HepG2 (cell line): Measurements from ENCODE around the gene PKNOX2. TPM values are rescaled to one million over a fixed set of nuclear protein-coding genes. Genes with fewer than 3 reads are reported as not detected.

Experiments used
- ATAC-seq: fragments of 200-7000 bp; cut with Tn5 transposase; 3 replicates; pipeline ENCODE4 v1.9.1; 2020; ENCODE audit warnings: mild to moderate bottlenecking, moderate library complexity
- BruUV-seq: library from RNA; stranded (reverse); fragments of 400-500 nt; replicated peaks from 2 replicates; lab custom pipeline; 2021; lab: Mats Ljungman, UMichigan
- CTCF ChIA-PET: fragments of 300-600 bp; formaldehyde crosslinking; extraction: SDS; loops from one replicate; lab custom pipeline; 2021; ENCODE audit warnings: low total read pairs, inconsistent platforms, low intra/inter-chr PET ratio; lab: Yijun Ruan, JAX
- POLR2A ChIA-PET: fragments of 350-600 bp; sonication (Branson Sonifier 250); formaldehyde crosslinking; loops from one replicate; lab custom pipeline; 2020; ENCODE audit warnings: antibody characterized with exemption, inconsistent platforms; lab: Yijun Ruan, JAX
- DNase-seq: peaks from one replicate; pipeline ENCODE4 v3.0.0-alpha.2; 2015; ENCODE audit warnings: low spot score
- FAIRE-seq: peaks from 3 replicates; lab custom pipeline; 2011; peaks lifted over from hg19 to GRCh38; lab: Jason Lieb, UNC
- H2AFZ ChIP-seq: one replicate; pipeline ENCODE4 v1.6.1; 2011; ENCODE audit warnings: low read length, inconsistent platforms
- H3K27ac ChIP-seq: fragments of 300-600 bp; 3 replicates; pipeline ENCODE4 v1.8.0; 2011; ENCODE audit warnings: mixed run types, mild to moderate bottlenecking, mixed read lengths, low read length, inconsistent platforms; ENCODE audit not compliant: insufficient read depth; ENCODE audit errors: extremely low read length
- H3K27me3 ChIP-seq, 2 experiments: fragments of 200-600 bp in 1 of 2; 2 replicates in 1 of 2; 3 replicates in 1 of 2; pipeline versions ENCODE4 v1.6.0 to v1.8.0; 2011; ENCODE audit warnings: low read length in 2 of 2, mild to moderate bottlenecking in 2 of 2, moderate library complexity in 2 of 2, inconsistent platforms in 1 of 2; ENCODE audit not compliant: insufficient read depth in 2 of 2, control insufficient read depth in 1 of 2
- H3K36me3 ChIP-seq, 2 experiments: fragments of 200-600 bp in 1 of 2; replicated peaks in 1 of 2; 2 replicates in 1 of 2; 3 replicates in 1 of 2; pipeline versions ENCODE4 v1.5.1 to v1.8.0; 2011; ENCODE audit warnings: low read length in 2 of 2, inconsistent platforms in 1 of 2; ENCODE audit not compliant: insufficient read depth in 2 of 2, control insufficient read depth in 1 of 2
- H3K4me1 ChIP-seq: 2 replicates; pipeline ENCODE4 v1.5.1; 2012; ENCODE audit warnings: low read length, inconsistent platforms; ENCODE audit not compliant: insufficient read depth
- H3K4me2 ChIP-seq: 2 replicates; pipeline ENCODE4 v1.6.0; 2011; ENCODE audit warnings: low read depth, low read length, inconsistent platforms
- H3K4me3 ChIP-seq, 3 experiments: fragments of 200-600 bp in 1 of 3; sonication (generic), shearing (Covaris generic) in 1 of 3; replicated peaks in 1 of 3; 2 replicates each; pipeline ENCODE4 v1.5.1; 2011 to 2016; ENCODE audit warnings: low read length in 3 of 3, inconsistent platforms in 2 of 3, low read depth in 2 of 3, mild to moderate bottlenecking in 2 of 3, control low read depth in 1 of 3, mixed read lengths in 1 of 3; ENCODE audit not compliant: insufficient read depth in 1 of 3
- H3K79me2 ChIP-seq: one replicate; pipeline ENCODE4 v1.6.1; 2011; ENCODE audit warnings: low read length, inconsistent platforms; ENCODE audit not compliant: insufficient read depth
- H3K9ac ChIP-seq: 2 replicates; pipeline ENCODE4 v1.6.0; 2011; ENCODE audit warnings: mild to moderate bottlenecking, low read depth, low read length, inconsistent platforms; ENCODE audit not compliant: insufficient read depth
- H3K9me3 ChIP-seq: 2 replicates; pipeline ENCODE4 v1.5.1; 2012; ENCODE audit warnings: mild to moderate bottlenecking, low read length
- H4K20me1 ChIP-seq: 2 replicates; pipeline ENCODE4 v1.6.0; 2011; ENCODE audit warnings: inconsistent platforms, mild to moderate bottlenecking, low read length, moderate library complexity; ENCODE audit not compliant: insufficient read depth
- EP300 ChIP-seq, 3 experiments: sonication (generic) in 1 of 3; formaldehyde crosslinking in 1 of 3; IDR thresholded peaks; 2 replicates each; pipeline versions ENCODE4 v1.5.1 to v1.6.1; 2011 to 2020; ENCODE audit warnings: low read depth in 2 of 3, low read length in 2 of 3, borderline replicate concordance in 1 of 3, improper control_type of control experiment in 1 of 3, mild to moderate bottlenecking in 1 of 3, missing genetic modification reagents in 1 of 3, moderate library complexity in 1 of 3
- MTA1 ChIP-seq: sonication (generic); formaldehyde crosslinking; IDR thresholded peaks from 2 replicates; pipeline ENCODE4 v1.4.0; 2020; ENCODE audit warnings: missing genetic modification reagents, mild to moderate bottlenecking, borderline replicate concordance
- NKX3-1 ChIP-seq: sonication (generic); formaldehyde crosslinking; IDR thresholded peaks from 2 replicates; pipeline ENCODE4 v1.5.0; 2020; ENCODE audit warnings: missing genetic modification reagents
- SRSF1 ChIP-seq: fragments of 200-400 bp; formaldehyde crosslinking; optimal IDR thresholded peaks from 2 replicates; pipeline ENCODE3; 2017; ENCODE audit warnings: mild to moderate bottlenecking, low read depth, low read length, moderate library complexity
- XRCC5 ChIP-seq: fragments of 200-400 bp; formaldehyde crosslinking; optimal IDR thresholded peaks from 2 replicates; pipeline ENCODE3; 2017; ENCODE audit warnings: mild to moderate bottlenecking, low read length
- ZNF263 ChIP-seq: sonication (generic); formaldehyde crosslinking; IDR thresholded peaks from 2 replicates; pipeline ENCODE4 v1.4.0; 2020; ENCODE audit warnings: missing genetic modification reagents
- ZNF75D ChIP-seq: sonication (generic); formaldehyde crosslinking; IDR thresholded peaks from 2 replicates; pipeline ENCODE4 v1.8.1; 2023; ENCODE audit warnings: missing genetic modification reagents, mild to moderate bottlenecking, borderline replicate concordance
- ZNF891 ChIP-seq: sonication (generic); formaldehyde crosslinking; IDR thresholded peaks from 2 replicates; pipeline ENCODE4 v1.5.0; 2020; ENCODE audit warnings: mild to moderate bottlenecking, missing genetic modification reagents
- WGBS: methylation state at CpG from one replicate; pipeline ENCODE4 v1.1.6; 2017; ENCODE audit warnings: low lambda C conversion rate; 5-methylcytosine and 5-hydroxymethylcytosine counted together
- in situ Hi-C: cut with HindIII; loops from 2 replicates; pipeline ENCODE4 v1.10.0; 2017; ENCODE audit warnings: low pct_unique_long_range_greater_than_20kb; ENCODE audit not compliant: extremely low pct_ligation_motif_present
- intact Hi-C: fragments of 100-400 bp; cut with micrococcal nuclease; formaldehyde crosslinking; loops from one replicate; pipeline ENCODE4 v1.10.0; 2022; ENCODE audit not compliant: unreplicated experiment
- polyA plus RNA-seq, 8 experiments: library from polyadenylated mRNA; depleted of rRNA in 3 of 8; stranded (reverse) in 7 of 8; unstranded in 1 of 8; fragments of >200 nt; fragmentation: Illumina TruSeq in 4 of 8; extraction: Trizol in 4 of 8; gene quantifications; 2 replicates each; pipeline versions ENCODE4 v1.2.1 to v1.2.3, GENCODE V29; 2011 to 2016; ENCODE audit warnings: low read depth in 4 of 8, missing spikeins in 1 of 8, mixed read lengths in 1 of 8; ENCODE audit not compliant: insufficient read depth in 1 of 8
- total RNA-seq, 5 experiments: library from RNA; depleted of rRNA; stranded (reverse); fragments of >200 nt; fragmentation: Illumina TruSeq; extraction: Trizol; gene quantifications; 2 replicates each; pipeline ENCODE4 v1.2.3, GENCODE V29; 2016; ENCODE audit warnings: low read depth in 1 of 5
- TF ChIP-seq, protein P1 (sequence below): sonication (generic); formaldehyde crosslinking; IDR thresholded peaks from 2 replicates; pipeline ENCODE4 v1.4.0; 2020; ENCODE audit warnings: missing genetic modification reagents

PKNOX2 gene
- total and polyA plus RNA-seq, 2 of the 13 experiments (the other 11 are each of a cell fraction or from before 2014, with no cell fraction given): not detected

DNA sequence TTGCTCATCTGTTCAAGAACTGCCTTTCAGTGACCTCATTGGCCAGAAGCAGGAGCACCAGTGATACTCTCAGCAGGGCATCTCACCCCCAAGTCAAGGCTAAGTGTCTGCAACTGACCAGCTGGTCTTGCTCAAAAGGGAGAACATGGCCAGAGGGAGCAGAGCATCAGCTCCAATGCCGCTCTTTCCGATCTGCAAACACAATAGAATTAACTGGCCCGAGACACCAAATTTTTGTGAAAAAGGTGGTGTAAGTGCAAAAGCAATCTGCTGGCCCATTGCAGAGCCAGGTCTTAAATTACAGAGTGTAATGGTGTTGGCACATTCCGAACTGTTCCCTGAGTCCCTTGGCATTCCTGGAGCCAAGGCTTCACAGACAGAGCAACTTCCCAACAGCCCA is 97.0 kb downstream of the PKNOX2 start (continued):
- no peak for TF ChIP-seq SRSF1
- TF ChIP-seq EP300 (IDR thresholded peaks at IDR 0.05; ENCODE audit: low read depth in 2 of 2, low read length in 2 of 2): no peak
- no peak for TF ChIP-seq EP300 (CRISPR knock-in tag; IDR thresholded peaks at IDR 0.05; ENCODE audit: borderline replicate concordance)
- no peak for TF ChIP-seq NKX3-1 (CRISPR knock-in tag)
- no peak for TF ChIP-seq ZNF891

DNA sequence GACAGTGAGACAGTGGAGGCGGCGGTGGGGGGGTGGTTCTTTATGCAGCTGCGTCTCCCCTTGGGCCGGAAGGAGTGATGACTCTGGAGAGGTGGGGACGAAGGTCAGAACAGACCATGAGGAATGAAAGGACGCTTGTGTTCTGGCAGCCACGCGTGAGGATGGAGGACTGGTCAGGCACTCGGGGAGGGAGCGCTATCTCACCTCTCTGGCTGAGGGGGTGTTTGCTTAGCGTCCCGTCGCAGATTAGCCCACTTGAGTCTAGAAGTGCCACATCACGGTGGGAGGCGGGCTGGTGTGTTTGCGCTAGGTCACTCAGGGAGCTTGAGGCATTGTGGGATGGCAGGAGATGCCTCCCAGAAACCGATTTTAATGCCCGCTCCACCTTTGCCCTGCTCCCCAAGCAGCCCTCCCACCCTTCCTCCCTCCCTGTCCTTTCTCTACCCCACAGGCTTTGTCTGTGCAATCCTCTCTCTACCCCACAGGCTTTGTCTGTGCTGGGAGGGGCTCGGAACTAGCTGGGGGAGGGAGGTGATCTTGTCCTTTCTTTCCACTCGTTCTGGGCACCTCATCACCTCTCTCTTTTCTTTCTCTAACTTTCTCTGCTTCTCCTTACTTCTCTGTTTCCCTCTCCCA is 97.8 kb downstream of the PKNOX2 start:
- no peak overlapping the region for H3K4me3 ChIP-seq

More for the DNA sequence above, 97.8 kb downstream of the PKNOX2 start:
- peak; percentile 28 for DNase-seq
- intact Hi-C loops: no loop called here
- H3K27ac ChIP-seq: no peak overlapping the region
- 20% methylated on average over 16 of the region's 20 CpGs for WGBS
- no TSS peak for BruUV-seq
- no peak for FAIRE-seq
- H3K36me3 ChIP-seq: no peaks in the 10 kb centered on the region
- peak overlapping the region; percentile 50 for H3K4me2 ChIP-seq
- no peaks in the 10 kb centered on the region for H3K9me3 ChIP-seq
- peak; percentile 63 for TF ChIP-seq ZNF263
- TF ChIP-seq XRCC5: peak; percentile 17
- TF ChIP-seq, protein P1, sequence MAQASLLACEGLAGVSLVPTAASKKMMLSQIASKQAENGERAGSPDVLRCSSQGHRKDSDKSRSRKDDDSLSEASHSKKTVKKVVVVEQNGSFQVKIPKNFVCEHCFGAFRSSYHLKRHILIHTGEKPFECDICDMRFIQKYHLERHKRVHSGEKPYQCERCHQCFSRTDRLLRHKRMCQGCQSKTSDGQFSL (CRISPR knock-in tag): peak; percentile 63; the same call in 1 of the 2 replicates
- no peak for TF ChIP-seq ZNF75D (CRISPR knock-in tag)
- 0 out of 2 replicates have a peak, but pooled peaks have one; percentile 36 for TF ChIP-seq MTA1 (CRISPR knock-in tag)
- in situ Hi-C loops: no loop called here
- ATAC-seq: peak; percentile 20; the same call in 2 of the 3 replicates
- no peak overlapping the region for H3K9ac ChIP-seq
- no peaks in the 10 kb centered on the region for H3K79me2 ChIP-seq
- ChIA-PET POLR2A (no interaction called here), CTCF (no interaction called here)
- H3K27me3 ChIP-seq: peaks cover 4 to 52% of the 10 kb centered on the region in 2 experiments; a peak in 4 of 5 replicates
- peaks cover 36% of the 10 kb centered on the region for H3K4me1 ChIP-seq
- no peak overlapping the region for H2AFZ ChIP-seq
- no peaks in the 10 kb centered on the region for H4K20me1 ChIP-seq
